Measurements from ENCODE around the gene GPC6. TPM values are rescaled to one million over a fixed set of nuclear protein-coding genes. Genes with fewer than 3 reads are reported as not detected.

Gene GPC6
- total RNA-seq, 1 experiment from 2014 or later: 0.22 TPM

DNA sequence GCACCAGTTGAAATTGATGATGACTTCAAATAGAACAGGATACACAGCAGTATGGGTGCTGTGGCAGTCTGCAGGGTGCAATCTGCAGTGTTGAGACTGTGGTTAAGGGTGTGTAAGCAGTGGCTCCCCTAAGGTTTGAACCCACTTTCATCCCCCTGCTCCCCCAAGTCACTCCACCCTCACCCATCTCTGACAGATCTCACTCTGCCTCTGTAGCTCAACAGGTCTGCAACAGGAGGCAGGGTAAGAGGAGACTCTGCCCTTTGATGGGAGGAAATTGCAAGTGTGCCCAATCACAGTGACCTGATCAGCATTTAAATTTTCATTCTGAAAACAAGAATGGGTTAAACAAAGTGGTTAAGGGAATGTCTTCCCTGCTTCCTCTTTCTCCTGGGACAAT, 1160.4 kb downstream of the GPC6 start:
- Histone ChIP-seq H4K20me1 (ENCODE audit: insufficient read depth) (no peaks in the 10 kb centered on the region), H3K4me1 (ENCODE audit: control insufficient read depth in 1 of 2, insufficient read depth in 2 of 2, low read length in 2 of 2) (no peaks in the 10 kb centered on the region), H2AFZ (ENCODE audit: low read depth, low read length, poor library complexity, severe bottlenecking) (no peak overlapping the region), H3K79me2 (ENCODE audit: insufficient read depth, low read length) (no peaks in the 10 kb centered on the region), H3K9me3 (ENCODE audit: control insufficient read depth in 1 of 2, insufficient read depth in 1 of 2, low read depth in 1 of 2, low read length in 2 of 2) (no peaks in the 10 kb centered on the region), H3K9ac (ENCODE audit: low read length) (no peak overlapping the region), H3K9me2 (ENCODE audit: insufficient read depth) (no peaks in the 10 kb centered on the region), H3K4me2 (ENCODE audit: low read length) (no peak overlapping the region), H3K27me3 (ENCODE audit: insufficient read depth, low read length) (no peaks in the 10 kb centered on the region), H3K27ac (ENCODE audit: low read depth, low read length) (no peak overlapping the region), H3K4me3 (replicated peaks in 1 of 2; ENCODE audit: low read depth in 1 of 2, low read length in 2 of 2) (no peak overlapping the region), H3K36me3 (ENCODE audit: control insufficient read depth in 1 of 2, insufficient read depth in 2 of 2, low read length in 2 of 2) (no peaks in the 10 kb centered on the region)
- ChIA-PET RAD21 (ENCODE audit: low non-redundant PET in 1 of 2, low total read pairs in 2 of 2, uncharacterized antibody in 2 of 2, unreplicated experiment in 2 of 2) (no interaction called here), CTCF (no interaction called here), POLR2A (no interaction called here)
- DNase-seq (ENCODE audit: low read depth, low spot score) (no peak), ATAC-seq (no peak)
- TF ChIP-seq EGR1 (IDR thresholded peaks at IDR 0.05; ENCODE audit: low read depth): no peak
- TF ChIP-seq EZH2phosphoT487 (IDR thresholded peaks at IDR 0.05; ENCODE audit: borderline replicate concordance): no peak
- no peak for TF ChIP-seq FOSL1 (IDR thresholded peaks at IDR 0.05; ENCODE audit: low read depth)
- no peak for TF ChIP-seq SP1 (IDR thresholded peaks at IDR 0.05; ENCODE audit: low read depth)
- TF ChIP-seq ZBTB33 (IDR thresholded peaks at IDR 0.05; ENCODE audit: extremely low read depth, insufficient replicate concordance, low read length): no peak
- TF ChIP-seq ZNF274 (IDR thresholded peaks at IDR 0.05; ENCODE audit: low read depth, low read length): no peak
- TF ChIP-seq TCF7L2 (IDR thresholded peaks at IDR 0.05; ENCODE audit: borderline replicate concordance, extremely low read depth, insufficient read depth, insufficient read length): no peak
- TF ChIP-seq CBX3 (IDR thresholded peaks at IDR 0.05; ENCODE audit: low read depth): no peak
- no peak for TF ChIP-seq POLR2AphosphoS5 (IDR thresholded peaks at IDR 0.05; ENCODE audit: low read depth, low read length)
- no peak for TF ChIP-seq ATF3 (IDR thresholded peaks at IDR 0.05)
- TF ChIP-seq, protein P1, sequence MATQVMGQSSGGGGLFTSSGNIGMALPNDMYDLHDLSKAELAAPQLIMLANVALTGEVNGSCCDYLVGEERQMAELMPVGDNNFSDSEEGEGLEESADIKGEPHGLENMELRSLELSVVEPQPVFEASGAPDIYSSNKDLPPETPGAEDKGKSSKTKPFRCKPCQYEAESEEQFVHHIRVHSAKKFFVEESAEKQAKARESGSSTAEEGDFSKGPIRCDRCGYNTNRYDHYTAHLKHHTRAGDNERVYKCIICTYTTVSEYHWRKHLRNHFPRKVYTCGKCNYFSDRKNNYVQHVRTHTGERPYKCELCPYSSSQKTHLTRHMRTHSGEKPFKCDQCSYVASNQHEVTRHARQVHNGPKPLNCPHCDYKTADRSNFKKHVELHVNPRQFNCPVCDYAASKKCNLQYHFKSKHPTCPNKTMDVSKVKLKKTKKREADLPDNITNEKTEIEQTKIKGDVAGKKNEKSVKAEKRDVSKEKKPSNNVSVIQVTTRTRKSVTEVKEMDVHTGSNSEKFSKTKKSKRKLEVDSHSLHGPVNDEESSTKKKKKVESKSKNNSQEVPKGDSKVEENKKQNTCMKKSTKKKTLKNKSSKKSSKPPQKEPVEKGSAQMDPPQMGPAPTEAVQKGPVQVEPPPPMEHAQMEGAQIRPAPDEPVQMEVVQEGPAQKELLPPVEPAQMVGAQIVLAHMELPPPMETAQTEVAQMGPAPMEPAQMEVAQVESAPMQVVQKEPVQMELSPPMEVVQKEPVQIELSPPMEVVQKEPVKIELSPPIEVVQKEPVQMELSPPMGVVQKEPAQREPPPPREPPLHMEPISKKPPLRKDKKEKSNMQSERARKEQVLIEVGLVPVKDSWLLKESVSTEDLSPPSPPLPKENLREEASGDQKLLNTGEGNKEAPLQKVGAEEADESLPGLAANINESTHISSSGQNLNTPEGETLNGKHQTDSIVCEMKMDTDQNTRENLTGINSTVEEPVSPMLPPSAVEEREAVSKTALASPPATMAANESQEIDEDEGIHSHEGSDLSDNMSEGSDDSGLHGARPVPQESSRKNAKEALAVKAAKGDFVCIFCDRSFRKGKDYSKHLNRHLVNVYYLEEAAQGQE (IDR thresholded peaks at IDR 0.05; ENCODE audit: low read depth): no peak
- no peak for TF ChIP-seq RAD21 (IDR thresholded peaks at IDR 0.05; ENCODE audit: low read depth)
- TF ChIP-seq JUND (IDR thresholded peaks at IDR 0.05): no peak
- TF ChIP-seq YY1 (IDR thresholded peaks at IDR 0.05; ENCODE audit: extremely low read depth, insufficient replicate concordance, low read depth, low read length): no peak
- no TSS peak for BruUV-seq (replicated peaks)
- intact Hi-C loops (cut with micrococcal nuclease): no loop called here
